Measurements from ENCODE around the gene SNAPC4.

The SNAPC4 gene

DNA sequence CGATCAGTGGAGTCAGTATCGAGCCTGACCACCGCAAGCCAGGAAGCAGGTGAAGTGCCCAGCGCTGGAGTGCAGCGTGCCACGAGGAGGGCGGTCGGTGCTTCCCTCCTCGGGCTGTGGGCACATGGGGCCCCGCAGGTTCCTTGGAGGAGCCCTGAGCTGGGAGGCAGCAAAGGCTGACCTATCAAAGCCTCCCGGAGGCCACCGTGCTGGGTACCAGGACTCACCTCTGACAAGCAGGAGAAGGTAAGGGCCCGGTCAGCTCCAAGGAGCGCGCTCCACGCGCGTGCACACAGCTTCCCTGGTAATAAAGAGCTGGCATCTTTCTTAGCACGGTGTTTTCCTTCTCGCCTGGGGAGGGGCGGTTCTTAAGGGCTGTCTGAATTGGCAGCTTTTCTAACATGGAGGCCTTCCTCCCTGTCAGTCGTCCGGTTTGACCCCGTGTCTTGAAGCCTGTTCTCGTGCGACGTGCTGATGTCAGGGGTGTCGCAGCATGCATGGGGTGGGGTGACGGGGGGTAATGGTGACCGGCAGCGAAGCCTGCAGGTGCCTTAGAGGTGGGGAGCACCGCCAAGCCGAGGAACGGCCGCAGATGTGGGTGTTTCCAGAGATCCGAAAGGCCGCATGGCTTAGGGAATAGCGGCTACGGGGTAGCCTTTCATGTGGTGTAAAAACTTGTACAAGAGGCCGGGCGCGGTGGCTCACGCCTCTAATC is 23.6 kb upstream of the SNAPC4 start:
- Mint-ChIP-seq H3K27me3 (ENCODE audit: low read depth) (no peaks in the 10 kb centered on the region), H3K4me3 (no peak overlapping the region), H3K36me3 (ENCODE audit: low read depth) (peaks cover 36% of the 10 kb centered on the region), H3K4me1 (no peaks in the 10 kb centered on the region), H3K9me3 (no peaks in the 10 kb centered on the region), H3K27ac (no peak overlapping the region)
- no peak for TF ChIP-seq CTCF (IDR thresholded peaks at IDR 0.05; ENCODE audit: unreplicated experiment in 3 of 3)

GRCh38 chr9:136422876-136423275 is 22.9 kb upstream of the SNAPC4 start:
- no peak overlapping the region for H3K4me3 Mint-ChIP-seq
- no peaks in the 10 kb centered on the region for H3K4me1 Mint-ChIP-seq
- no peaks in the 10 kb centered on the region for H3K9me3 Mint-ChIP-seq
- H3K36me3 Mint-ChIP-seq (ENCODE audit: low read depth) = peaks cover 38% of the 10 kb centered on the region
- TF ChIP-seq CTCF (IDR thresholded peaks at IDR 0.05; ENCODE audit: unreplicated experiment in 3 of 3) = no peak
- no peak overlapping the region for H3K27ac Mint-ChIP-seq
- no peaks in the 10 kb centered on the region for H3K27me3 Mint-ChIP-seq (ENCODE audit: low read depth)

DNA sequence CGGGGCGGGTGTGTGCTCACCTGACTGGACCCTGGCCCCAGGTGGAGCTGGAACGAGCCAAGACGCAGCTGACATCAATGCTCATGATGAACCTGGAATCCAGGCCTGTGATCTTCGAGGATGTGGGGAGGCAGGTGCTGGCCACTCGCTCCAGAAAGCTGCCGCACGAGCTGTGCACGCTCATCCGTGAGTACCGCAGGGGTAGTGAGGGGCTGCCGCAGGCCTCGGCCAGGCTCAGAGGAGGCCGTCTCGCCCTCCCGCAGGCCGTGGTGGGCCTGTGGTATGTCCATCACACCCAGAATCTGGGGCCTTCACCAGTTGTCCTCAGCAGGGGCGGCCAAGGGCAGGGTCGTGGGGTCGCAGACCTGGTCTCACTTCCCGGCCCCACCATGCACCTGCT is 21.8 kb upstream of the SNAPC4 start:
- Mint-ChIP-seq H3K9me3 (no peaks in the 10 kb centered on the region), H3K27me3 (ENCODE audit: low read depth) (no peaks in the 10 kb centered on the region), H3K4me3 (no peak overlapping the region), H3K36me3 (ENCODE audit: low read depth) (peaks cover 40% of the 10 kb centered on the region), H3K4me1 (no peaks in the 10 kb centered on the region), H3K27ac (no peak overlapping the region)
- no peak for TF ChIP-seq CTCF (IDR thresholded peaks at IDR 0.05; ENCODE audit: unreplicated experiment in 3 of 3)

DNA sequence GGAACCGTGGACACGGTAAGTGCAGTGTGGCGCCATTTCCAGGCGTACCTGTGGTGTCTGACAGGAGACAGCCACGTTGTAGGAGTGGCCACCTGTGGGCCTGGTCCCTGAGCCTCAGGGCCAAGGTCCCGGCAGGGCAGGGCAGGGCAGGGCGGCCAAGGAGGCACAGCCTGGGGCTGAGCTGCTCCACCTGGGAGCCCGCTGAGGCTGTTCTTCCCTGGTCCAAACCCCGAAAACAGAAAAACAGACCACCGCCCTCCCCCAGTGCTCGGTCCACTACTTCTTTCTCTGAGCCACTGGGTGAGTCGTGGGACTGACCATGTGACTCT is 19.1 kb upstream of the SNAPC4 start:
- Mint-ChIP-seq H3K4me3 (no peak overlapping the region), H3K27ac (no peak overlapping the region), H3K27me3 (ENCODE audit: low read depth) (no peaks in the 10 kb centered on the region), H3K36me3 (ENCODE audit: low read depth) (peaks cover 41% of the 10 kb centered on the region), H3K9me3 (no peaks in the 10 kb centered on the region), H3K4me1 (no peaks in the 10 kb centered on the region)
- no peak for TF ChIP-seq CTCF (IDR thresholded peaks at IDR 0.05; ENCODE audit: unreplicated experiment in 3 of 3)

DNA sequence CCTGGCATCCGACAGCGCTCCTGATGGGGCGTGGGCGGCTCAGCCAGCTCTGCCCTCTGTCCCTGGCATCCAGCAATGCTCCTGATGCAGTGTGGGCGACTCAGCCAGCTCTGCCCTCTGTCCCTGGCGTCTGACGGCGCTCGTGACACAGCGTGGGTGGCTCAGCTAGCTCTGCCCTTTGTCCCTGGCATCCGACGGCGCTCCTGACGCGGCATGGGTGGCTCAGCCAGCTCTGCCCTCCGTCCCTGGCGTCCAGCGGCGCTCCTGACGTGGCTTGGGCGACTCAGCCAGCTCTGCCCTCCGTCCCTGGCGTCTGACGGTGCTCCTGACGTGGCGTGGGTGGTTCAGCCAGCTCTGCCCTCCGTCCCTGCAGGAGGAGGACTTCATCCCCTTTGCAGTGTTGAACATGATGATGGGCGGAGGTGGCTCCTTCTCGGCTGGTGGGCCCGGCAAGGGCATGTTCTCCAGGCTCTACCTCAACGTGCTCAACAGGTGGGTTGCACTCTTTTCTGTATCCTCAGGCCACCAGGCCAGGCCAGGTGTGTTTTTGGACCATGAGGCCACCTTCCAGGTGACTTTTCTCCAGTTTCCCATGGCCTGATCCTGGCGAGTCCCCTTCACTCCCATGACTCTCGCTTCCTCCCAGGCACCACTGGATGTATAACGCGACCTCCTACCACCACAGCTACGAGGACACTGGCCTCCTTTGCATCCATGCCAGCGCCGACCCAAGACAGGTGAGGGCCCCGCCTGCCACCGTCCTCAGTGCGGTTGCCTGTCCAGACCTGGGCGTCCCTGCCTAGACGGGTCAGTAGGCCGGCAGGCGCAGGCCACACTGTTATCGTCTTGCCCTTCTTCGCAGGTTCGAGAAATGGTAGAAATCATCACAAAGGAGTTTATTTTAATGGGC is 18.5 kb upstream of the SNAPC4 start:
- no peaks in the 10 kb centered on the region for H3K4me1 Mint-ChIP-seq
- no peak for TF ChIP-seq CTCF (IDR thresholded peaks at IDR 0.05; ENCODE audit: unreplicated experiment in 3 of 3)
- H3K27ac Mint-ChIP-seq = no peak overlapping the region
- no peaks in the 10 kb centered on the region for H3K9me3 Mint-ChIP-seq
- no peaks in the 10 kb centered on the region for H3K27me3 Mint-ChIP-seq (ENCODE audit: low read depth)
- H3K4me3 Mint-ChIP-seq = no peak overlapping the region
- H3K36me3 Mint-ChIP-seq (ENCODE audit: low read depth) = peaks cover 46% of the 10 kb centered on the region

Measured in nephron (organoid).